Measurements from ENCODE around the gene CPHXL.

The CPHXL gene

GRCh38 chr16:75701361-75701760, 24.9 kb downstream of the CPHXL start, which contains the start of gene DUXB:
TSS of gene DUXB (minus strand) at chr16:75701461. CDS start at chr16:75701418, 43 bp downstream.
- DNase-seq: no peak

- DNase-seq: no peak
Measured at GRCh38 chr16:75697571-75697970, 28.7 kb downstream of the CPHXL start.

- DNase-seq: no peak
Measured at GRCh38 chr16:75695708-75696107, 30.6 kb downstream of the CPHXL start.

- no peak for DNase-seq
Measured at GRCh38 chr16:75687361-75687760, 38.9 kb downstream of the CPHXL start.

- no peak for DNase-seq
Measured at GRCh38 chr16:75682308-75682707, 44.0 kb downstream of the CPHXL start.

GRCh38 chr16:75679366-75679765, 46.9 kb downstream of the CPHXL start:
- DNase-seq: no peak

GRCh38 chr16:75676909-75677308, 49.4 kb downstream of the CPHXL start, which contains the start of gene CPHXL2:
TSS of gene CPHXL2 (minus strand) at chr16:75677009. CDS start at chr16:75676999, 10 bp downstream.
- DNase-seq: no peak

GRCh38 chr16:75667503-75667902, 58.8 kb downstream of the CPHXL start:
- no peak for DNase-seq

Data from fibroblast of skin of abdomen (primary cell).